ENCODE measurements around the gene MYRIP.
"Not testable (repeated sequence)": the region's sequence is repeated elsewhere in the genome, so short reads cannot be mapped to it uniquely, and the experiment has no call there.

The MYRIP gene

DNA sequence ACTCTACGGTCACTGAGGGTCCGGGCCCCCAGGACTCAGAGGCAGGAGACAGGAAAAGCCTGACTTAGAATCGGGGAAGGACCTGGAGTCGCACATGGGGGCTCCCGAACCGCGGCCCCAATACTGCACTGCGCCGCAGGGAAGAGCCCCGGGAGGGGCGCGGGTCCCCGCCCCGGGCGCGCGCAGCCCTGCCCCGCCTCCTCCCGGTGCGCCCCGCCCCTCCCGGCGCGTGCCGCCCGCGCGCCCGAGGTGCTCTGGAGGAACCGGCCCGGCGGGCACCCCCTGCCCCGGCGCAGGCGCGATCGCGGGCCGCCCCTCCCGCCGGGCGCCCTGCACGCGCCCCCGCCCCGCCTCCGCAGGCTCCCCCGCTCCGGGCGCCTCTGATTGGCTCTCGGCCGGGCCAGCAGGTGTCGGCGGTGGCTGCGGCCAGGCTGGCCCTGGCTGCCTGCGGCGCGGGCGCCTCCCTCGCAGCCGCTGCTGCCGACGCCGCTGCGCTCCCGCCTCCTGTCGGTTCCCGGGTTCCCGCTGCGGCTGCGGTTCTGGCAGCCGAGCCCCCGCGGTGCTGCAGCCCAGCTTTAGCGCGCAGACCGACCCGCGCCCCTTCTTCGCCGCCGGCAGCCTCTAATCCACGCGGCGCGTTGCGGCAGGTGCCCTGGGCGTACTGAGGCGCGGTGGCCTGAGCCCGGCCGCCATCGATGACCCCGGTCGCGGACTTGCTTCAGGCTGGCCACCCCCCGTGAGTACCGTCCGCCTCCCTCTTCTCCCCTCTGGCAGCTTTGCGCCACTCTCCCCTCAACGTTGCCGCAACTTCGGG is at the start of gene MYRIP:
Gene MYRIP, plus strand, starts transcription at position 429 of the 814 bp plus-strand sequence. CDS start 91,208 bp downstream, outside the sequence.
- no peak for DNase-seq

DNA sequence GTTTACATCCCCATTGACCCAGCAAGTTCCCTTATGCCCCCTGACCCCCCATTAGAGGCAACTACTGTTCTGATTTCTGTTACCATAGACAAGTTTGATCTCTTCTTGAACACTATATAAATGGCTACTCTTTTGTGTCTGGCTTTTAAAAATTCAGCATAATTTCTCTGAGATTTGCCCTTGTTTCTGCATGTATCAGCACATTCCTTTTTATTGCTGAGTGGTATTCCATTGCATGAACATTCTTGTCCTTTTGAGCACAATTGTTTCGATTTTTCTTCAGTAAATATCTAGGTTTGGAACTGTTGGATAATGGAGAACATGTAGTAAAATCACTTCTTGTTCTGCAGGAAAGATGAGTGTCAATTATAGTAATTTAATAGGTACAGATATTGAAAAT is 49.1 kb upstream of the MYRIP start:
- no peak for DNase-seq

DNA sequence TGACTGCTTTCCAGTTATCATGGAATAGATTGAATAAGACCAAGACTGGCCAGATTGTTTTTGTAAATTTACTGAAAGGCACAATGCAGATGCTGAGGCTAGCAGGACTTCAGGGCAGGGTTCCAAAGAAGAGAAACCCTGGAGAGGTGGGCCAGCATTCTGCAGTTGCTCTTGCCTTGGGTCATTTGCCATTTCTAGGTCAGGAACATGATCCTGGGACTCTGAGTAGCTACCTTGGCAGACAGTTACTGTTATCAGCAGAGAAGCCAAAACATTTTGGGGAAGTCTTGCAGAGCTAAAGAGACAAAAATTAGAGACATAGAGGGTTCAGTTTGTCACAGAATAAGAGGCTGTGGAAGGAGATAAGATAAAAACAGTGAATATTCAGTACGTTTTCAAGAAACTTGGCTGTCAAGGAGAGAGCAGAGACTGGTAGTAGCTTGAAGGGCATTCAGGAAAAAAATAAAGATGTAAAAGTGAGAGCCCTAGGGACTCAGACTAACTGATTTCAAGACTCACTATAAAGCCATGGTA is 46.8 kb upstream of the MYRIP start:
- no peak for DNase-seq

DNA sequence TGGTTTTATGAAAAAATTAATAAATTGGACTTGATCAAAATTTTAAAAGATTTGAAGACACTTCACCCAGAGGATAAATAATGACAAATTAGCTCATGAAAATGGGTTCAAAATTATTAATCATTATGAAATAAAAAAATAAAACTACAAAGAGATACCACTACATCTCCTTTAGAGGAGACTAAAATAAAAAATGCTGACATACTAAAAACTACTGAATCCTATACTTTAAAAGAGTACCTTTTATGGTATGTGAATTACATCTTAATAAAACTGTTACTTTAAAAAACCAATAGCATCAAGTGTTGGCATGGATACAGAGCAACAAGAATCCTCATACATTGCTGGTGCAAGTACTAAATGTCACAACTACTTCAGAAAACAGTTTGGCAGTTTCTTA is 46.0 kb upstream of the MYRIP start:
- no peak for DNase-seq

DNA sequence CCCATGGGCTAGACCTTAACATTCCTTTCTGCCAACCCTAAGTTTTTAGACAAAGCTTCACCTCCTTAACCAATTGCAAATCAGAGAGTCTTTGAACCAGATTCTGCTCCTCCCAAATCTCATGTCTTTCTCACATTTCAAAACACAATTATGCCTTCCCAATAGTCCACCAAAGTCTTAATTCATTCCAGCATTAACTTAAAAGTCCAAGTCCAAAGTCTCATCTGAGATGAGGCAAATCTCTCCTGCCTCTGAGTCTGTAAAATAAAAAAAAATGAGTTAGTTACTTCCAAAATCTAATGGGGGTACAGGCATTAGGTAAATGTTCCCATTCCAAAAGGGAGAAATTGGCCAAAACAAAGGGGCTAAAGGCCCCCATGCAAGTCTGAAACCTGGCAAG is 43.8 kb upstream of the MYRIP start:
- no peak for DNase-seq

DNA sequence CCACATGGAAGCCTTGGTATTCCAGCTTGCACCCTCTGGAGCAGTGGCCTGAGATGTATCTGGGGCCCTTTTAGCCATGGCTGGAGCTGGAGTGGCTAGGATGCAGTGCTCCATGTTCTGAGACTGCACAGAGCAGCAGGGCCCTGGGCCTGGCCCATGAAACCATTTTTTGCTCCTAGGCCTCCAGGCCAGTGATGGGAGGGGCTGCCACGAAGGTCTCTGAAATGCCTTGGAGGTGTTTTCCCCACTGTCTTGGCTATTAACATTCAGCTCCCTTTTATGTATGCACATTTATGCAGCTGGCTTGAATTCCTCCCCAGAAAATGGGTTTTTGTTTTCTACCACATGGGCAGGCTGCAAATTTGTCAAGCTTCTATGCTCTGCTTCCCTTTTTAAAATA is 43.0 kb upstream of the MYRIP start:
- DNase-seq: no peak

DNA sequence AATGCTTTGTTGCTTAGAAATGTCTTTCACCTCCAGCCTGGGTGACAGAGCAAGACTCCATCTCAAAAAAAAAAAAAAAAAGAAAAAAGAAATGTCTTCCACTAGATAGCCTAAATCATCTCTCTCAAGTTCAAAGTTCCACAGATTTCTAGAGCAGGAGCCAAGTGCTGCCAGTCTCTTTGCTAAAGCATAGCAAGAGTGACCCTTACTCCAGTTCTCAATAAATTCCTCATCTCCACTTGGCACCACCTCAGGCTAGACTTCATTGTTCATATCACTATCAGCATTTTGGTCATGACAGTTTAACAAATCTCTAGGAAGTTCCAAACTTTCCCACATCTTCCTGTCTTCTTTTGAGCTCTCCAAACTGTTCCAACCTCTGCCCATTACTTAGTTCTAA is 42.5 kb upstream of the MYRIP start:
- not testable (repeated sequence) for DNase-seq

DNA sequence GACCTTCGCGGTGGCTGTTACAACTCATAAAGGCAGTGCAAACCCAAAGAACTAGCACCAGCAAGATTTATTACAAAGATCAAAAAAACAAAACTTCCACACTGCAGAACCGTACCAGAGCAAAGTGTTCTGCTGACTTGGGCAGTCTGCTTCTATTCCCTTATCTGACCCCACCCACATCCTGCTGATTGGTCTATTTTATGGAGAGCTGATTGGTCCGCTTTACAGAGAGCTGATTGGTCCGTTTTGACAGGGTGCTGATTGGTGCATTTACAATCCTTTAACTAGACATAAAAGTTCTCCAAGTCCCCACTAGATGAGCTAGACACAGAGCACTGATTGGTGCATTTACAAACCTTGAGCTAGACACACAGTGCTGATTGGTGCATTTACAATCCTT is 31.2 kb upstream of the MYRIP start:
- not testable (repeated sequence) for DNase-seq

DNA sequence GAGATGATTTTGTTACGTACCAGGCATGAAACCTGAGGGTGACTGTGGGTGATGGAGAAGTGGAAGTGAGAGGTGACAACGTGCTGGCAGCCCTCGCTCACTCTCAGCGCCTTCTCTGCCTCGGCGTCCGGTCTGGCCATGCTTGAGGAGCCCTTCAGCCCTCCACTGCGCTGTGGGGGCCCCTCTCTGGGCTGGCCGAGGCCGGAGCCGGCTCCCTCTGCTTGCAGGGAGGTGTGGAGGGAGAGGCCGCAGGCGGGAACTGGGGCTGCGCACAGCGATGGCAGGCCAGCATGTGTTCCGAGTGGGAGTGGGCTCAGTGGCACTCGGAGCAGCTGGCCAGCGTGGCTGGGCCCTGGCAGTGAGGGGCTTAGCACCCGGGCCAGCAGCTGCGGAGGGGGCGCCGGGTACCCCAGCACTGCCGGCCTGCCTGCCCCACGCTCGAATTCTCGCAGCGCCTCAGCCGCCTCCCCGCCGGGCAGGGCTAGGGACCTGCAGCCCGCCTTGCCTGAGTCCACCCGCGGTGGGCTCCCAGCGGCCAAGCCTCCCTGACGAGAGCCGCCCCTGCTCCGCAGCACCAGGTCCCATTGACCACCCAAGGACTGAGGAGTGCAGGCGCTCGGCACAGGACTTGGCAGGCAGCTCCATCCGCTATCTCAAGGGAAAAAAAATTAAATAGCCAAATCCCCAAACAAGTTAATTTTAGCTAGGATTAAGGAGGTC is 29.7 kb upstream of the MYRIP start:
- no peak for DNase-seq

DNA sequence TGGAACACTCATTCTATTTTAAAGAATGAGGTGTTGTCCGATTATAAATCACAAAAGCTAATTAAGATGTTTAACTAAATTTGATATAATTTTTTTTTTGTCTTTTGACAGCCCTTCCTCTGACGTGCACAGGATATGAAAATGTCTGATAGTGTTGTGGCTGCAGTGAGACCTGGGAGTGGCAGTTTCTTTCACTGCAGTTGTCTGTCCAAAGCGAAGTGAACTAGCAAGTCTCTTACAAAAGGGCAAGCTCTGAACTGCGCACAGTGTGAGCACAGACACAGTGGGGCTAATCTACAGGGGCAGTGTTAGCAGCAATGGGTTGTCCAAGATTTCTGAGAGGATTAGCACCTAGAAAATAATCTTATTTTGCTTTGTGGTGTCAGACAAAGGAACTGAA is 29.1 kb upstream of the MYRIP start:
- DNase-seq: no peak

DNA sequence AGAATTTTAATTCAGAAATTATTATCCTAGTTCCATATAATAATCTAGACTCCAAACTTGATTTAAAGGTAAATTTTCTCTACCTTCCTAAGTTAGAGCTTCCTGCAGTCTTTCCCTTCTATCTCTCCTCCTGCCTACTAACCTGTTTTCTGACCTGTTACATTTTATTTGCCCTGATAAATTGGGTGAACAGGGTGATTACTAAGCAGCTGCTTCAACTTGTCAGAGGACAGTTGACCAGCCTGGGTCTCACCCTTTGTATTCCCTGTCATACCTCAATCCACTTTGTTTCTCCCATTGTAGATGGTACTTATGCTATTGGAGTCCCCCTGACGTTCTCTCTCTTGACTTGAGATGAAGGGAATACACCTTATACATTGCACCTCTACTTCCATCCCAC is 28.4 kb upstream of the MYRIP start:
- DNase-seq: no peak

DNA sequence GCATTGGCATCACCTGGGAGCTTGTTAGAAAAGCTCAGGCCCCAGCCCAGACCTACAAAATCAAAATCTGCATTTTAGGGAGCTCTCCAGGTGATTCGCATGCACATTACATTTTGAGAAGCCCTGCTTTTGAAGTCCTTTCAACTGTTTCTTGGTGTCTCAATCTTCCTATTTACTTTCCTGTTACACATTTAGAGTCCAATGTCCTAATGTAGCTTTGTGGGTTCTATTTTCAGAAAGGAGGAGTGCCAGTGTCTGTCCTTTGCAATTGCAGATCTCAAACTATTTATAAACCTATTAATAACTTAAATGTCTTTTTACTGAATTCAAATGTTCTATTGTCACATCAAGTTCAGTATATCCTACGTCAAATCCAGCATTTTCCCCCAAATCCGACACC is 27.8 kb upstream of the MYRIP start:
- DNase-seq: no peak

DNA sequence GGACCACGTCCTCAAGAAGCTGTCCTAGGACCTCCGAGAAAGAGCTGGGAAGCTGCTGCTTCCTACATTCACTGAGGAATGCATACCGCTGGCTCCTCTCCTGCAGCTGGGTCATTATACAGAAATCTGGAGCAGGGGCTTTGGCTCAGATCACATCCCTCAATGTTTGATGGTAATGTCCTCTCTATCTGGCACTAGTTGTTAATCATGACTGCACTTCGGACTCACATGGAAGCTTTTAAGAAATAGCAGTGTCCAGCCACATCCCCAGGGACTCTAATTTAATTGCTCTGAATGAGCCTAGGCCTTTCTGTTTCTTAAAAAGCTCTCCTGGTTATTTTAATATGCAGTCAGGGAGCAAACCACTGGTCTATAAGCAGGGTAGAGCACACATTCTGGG is 25.7 kb upstream of the MYRIP start:
- no peak for DNase-seq

DNA sequence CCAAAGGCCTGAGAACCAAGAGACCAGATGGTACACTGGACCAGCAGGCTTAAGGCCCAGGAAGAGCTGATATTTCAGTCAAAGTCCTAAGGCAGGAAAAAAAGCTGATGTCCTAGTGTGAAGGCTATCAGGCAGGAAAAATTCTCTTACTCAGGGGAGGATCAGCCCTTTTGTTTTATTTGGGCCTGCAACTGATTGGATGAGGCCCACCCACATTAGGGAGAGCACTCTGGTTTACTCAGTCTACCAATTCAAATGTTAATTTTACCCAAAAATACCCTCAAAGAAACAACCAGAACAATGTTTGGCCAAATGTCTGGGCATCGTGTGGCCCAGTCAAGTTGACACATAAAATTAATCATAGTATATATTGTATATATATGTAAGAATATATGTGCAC is 24.5 kb upstream of the MYRIP start:
- no peak for DNase-seq

DNA sequence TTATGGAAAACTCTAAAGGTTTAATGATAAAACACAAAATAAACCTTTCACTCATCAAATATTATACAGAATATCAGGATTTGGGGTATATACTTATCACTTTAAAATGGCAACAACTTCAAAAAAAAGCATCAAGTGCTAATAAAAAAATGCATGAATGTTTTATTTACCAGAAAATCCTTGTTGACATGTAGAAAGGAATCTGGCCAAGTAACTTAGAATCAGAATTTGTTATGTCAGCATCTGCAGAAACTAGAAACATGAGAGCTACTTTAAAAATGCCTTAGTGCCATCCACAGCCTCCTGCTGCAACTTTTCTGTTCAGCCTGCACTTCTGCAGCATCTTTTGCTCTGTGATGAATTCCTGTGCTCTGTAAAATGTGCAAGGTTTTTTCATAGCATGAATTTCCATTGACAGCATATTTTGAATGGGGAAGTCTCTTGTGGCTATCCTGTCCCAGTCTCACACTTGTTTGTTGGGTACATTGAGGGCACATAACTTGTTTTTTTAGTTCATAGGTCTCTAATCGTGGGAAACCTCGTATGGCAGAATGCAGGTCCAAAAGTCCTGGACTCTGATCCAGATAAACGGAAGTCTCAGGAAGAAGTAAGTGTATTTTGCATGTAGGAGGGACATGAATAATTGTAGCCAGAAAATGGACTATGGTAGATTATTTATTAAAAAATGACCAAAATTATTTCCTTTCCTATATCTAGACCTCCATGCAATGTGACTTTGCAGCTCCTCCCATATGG is 21.1 kb upstream of the MYRIP start:
- DNase-seq: no peak

DNA sequence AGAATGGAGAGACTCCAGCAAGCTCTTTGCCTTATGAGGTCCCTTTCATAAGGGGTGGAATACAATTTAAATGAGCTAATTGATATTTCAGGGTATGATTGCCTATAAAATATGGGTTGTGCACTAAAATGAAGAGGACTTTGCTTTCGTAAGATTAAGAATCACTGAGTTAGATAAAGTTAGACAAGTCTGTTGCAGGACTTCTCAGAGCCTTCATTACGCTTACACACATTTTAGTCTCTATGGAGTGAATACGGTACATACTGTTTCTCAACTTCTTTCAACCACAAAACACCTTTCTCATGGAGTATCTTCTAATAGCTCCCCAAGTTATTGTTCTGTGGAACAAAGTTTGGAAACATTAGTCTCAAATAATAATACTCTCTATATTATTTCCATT is 17.8 kb upstream of the MYRIP start:
- DNase-seq: no peak

DNA sequence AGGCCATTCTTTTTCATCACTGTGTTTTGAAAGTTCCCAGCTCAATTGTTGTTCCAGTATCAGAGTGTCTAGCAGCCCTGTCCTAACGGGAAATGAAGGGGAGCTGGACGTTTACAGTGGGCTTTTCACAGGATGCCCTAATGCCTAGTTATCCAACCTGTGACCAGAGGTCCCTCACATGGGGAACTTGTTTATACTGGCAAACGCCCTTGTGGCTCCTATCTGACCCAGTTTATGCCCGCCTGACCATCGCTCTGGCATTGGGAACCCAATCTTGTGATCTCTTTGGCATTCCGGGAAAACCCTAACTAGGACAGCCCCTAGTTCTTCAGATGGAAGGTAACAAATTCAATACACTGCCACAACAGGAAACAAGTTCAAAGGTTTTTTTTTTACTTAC is 14.5 kb upstream of the MYRIP start:
- no peak for DNase-seq

DNA sequence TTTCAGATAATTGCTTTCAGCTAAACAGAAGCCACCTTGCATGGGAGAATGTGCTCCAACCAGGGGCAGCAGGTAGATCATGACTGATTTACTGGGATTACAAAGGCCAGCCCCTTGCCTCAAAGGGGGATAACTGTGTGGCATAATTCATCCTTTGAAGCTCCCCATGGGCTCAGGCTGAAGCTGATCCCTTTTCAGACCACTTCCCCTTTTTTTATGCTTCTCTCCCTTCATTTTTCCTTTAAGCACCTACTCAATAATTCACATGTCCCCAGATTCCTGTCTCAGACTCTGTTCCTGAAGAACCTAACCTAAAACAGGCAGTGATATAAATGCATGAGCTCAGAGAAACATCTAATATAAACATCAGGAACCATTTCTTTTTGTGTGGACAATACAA is 8.2 kb upstream of the MYRIP start:
- DNase-seq: no peak

DNA sequence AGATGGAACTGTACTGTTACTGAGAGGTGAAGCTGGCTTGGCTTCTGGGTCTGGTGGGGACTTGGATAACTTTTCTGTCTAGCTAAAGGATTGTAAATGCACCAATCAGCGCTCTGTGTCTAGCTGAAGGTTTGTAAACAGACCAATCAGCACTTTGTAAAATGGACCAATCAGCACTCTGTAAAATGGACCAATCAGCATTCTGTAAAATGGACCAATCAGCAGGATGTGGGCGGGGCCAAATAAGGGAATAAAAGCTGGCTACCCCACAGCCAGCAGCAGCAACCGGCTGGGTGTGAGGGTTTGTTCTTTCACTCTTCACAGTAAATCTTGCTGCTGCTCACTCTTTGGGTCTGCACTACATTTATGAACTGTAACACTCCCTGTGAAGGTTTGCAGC is 6.9 kb upstream of the MYRIP start:
- not testable (repeated sequence) for DNase-seq

DNA sequence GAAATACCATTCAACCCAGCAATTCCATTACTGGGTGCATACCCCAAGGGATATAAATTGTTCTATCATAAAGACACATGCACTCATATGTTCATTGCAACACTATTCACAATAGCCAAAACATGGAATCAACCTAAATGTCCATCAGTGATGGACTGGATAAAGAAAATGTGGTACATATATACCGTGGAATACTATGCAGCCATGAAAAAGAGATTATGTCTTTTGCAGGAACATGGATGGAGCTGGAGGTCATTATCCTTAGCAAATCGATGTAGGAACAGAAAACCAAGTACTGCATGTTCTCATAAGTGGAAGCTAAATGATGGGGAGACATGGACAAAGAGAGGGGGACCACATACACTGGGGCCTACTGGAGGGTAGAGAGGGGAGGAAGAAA is 5.5 kb upstream of the MYRIP start:
- DNase-seq: no peak

DNA sequence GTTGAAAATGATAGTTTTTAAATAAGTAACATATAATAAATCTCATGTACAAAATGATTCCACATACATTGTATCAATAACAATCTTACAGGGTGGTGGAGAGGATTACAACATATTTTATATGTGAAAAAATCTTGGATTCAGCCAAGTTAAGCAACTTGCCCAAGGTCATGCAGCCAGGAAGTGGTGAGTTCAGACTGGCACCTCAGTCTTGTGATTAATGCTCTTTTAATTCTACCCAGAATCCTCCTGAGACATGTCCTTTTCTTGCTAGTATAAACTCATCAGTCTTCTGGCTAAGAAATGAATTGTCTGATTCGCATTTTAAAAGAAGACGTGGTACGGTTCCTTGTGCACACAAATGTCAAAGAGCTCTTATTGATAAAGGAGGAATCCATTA is 4.5 kb upstream of the MYRIP start:
- DNase-seq: no peak

DNA sequence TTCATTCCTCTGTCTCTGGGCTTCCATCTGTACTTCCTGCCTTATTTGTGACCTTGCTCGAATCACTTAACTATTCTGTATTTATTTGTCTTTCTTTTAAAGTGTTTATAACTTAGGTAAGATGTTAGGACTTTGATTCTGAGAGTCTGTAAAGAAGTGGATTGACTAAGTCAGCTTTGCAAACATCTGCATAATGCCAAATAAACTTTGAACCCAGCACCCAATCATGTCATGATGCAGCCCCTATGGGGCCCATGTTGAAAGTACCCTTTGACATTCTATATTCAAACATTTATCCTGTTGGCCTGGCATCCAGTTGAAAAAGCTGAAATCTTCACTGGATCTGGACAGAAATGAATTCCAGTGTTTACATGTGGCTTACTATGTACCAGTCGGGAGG is 3.8 kb upstream of the MYRIP start:
- DNase-seq: no peak

DNA sequence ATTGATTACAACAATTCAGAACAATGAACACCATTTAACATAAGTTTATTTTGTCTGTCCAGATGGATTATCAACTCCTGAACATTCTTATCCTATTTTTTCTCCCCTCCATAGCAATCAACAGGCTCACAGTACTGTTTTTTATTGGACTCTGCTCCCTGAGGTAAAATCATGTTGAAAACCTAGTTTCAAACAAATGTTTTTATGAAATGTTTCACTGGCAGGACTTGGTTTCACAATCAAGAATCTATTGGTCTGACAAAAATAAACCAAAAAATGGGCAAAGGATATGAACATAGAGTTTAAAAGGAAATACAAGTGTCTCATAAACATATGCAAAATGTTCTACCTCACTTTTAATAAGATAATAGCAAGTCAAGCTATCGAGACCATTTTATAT is 2.6 kb upstream of the MYRIP start:
- DNase-seq: no peak
